ENCODE results near the gene CDH5.
A peak's percentile ranks its signal among the peaks of the same experiment; 100 is the strongest.

- TF ChIP-seq CTCF (IDR thresholded peaks at IDR 0.05; ENCODE audit: extremely low read depth in 1 of 2, insufficient read depth in 1 of 2, low read depth in 1 of 2, low read length in 2 of 2), result no peak
- peak; percentile 84 for TF ChIP-seq POLR2AphosphoS5 (IDR thresholded peaks at IDR 0.05; ENCODE audit: insufficient read depth, low read depth, low read length)
- TF ChIP-seq POLR2A (IDR thresholded peaks at IDR 0.05; ENCODE audit: low read depth, low read length), result peak; percentile 76
Observed at GRCh38 chr16:66369055-66369592, 2.6 kb downstream of the CDH5 start.

Data from endothelial cell of umbilical vein (primary cell).